H9 (cell line): ENCODE data around the gene SH3TC1. TPM values are rescaled to one million over a fixed set of nuclear protein-coding genes. Genes with fewer than 3 reads are reported as not detected.

Experiments
- DNase-seq: peaks from one replicate; pipeline ENCODE4 v3.0.0-alpha.2; 2017
- H2AFZ ChIP-seq: one replicate; pipeline ENCODE4 v1.6.1; 2013; ENCODE audit warnings: mild to moderate bottlenecking, low read length, control low read depth, moderate library complexity
- H2AK5ac ChIP-seq: 2 replicates; pipeline ENCODE4 v1.6.1; 2013; ENCODE audit warnings: low read length, control low read depth, mixed read lengths; ENCODE audit not compliant: insufficient read length
- H2BK120ac ChIP-seq: one replicate; pipeline ENCODE4 v1.6.1; 2013; ENCODE audit warnings: low read depth, mild to moderate bottlenecking, low read length, control low read depth, inconsistent platforms; ENCODE audit not compliant: poor library complexity, severe bottlenecking
- H2BK12ac ChIP-seq: 2 replicates; pipeline ENCODE4 v1.6.1; 2013; ENCODE audit warnings: low read length, control low read depth, mixed read lengths, low read depth; ENCODE audit not compliant: insufficient read length
- H2BK15ac ChIP-seq: 2 replicates; pipeline ENCODE4 v1.6.1; 2013; ENCODE audit warnings: low read depth, low read length, control low read depth
- H2BK20ac ChIP-seq: one replicate; pipeline ENCODE4 v1.6.1; 2013; ENCODE audit warnings: low read depth, mild to moderate bottlenecking, low read length, control low read depth, inconsistent platforms; ENCODE audit not compliant: poor library complexity, severe bottlenecking
- H2BK5ac ChIP-seq: 2 replicates; pipeline ENCODE4 v1.6.1; 2013; ENCODE audit warnings: low read length, control low read depth, mixed read lengths; ENCODE audit not compliant: insufficient read length
- H3K14ac ChIP-seq: 2 replicates; pipeline ENCODE4 v1.6.1; 2013; ENCODE audit warnings: low read length, control low read depth; ENCODE audit not compliant: insufficient read depth
- H3K18ac ChIP-seq: 2 replicates; pipeline ENCODE4 v1.6.1; 2013; ENCODE audit warnings: low read depth, mild to moderate bottlenecking, mixed read lengths, low read length, control low read depth; ENCODE audit not compliant: insufficient read length
- H3K23ac ChIP-seq: 2 replicates; pipeline ENCODE4 v1.6.1; 2013; ENCODE audit warnings: low read length, control low read depth, mixed read lengths, low read depth; ENCODE audit not compliant: insufficient read length
- H3K23me2 ChIP-seq: 2 replicates; pipeline ENCODE4 v1.6.1; 2013; ENCODE audit warnings: low read depth, mild to moderate bottlenecking, mixed read lengths, low read length, control low read depth; ENCODE audit not compliant: insufficient read length, poor library complexity, severe bottlenecking
- H3K27ac ChIP-seq: 2 replicates; pipeline ENCODE4 v1.5.1; 2013; ENCODE audit warnings: low read length, control low read depth, mixed read lengths, low read depth; ENCODE audit not compliant: insufficient read length
- H3K27me3 ChIP-seq: 2 replicates; pipeline ENCODE4 v1.6.1; 2013; ENCODE audit warnings: low read length, control low read depth, inconsistent platforms; ENCODE audit not compliant: insufficient read depth
- H3K4ac ChIP-seq: 2 replicates; pipeline ENCODE4 v1.6.1; 2013; ENCODE audit warnings: low read depth, mild to moderate bottlenecking, control low read depth, inconsistent platforms, low read length, moderate library complexity
- H3K4me1 ChIP-seq: 2 replicates; pipeline ENCODE4 v1.6.1; 2013; ENCODE audit warnings: low read length, control low read depth, inconsistent platforms; ENCODE audit not compliant: insufficient read depth
- H3K4me2 ChIP-seq: 2 replicates; pipeline ENCODE4 v1.6.1; 2013; ENCODE audit warnings: low read length, control low read depth, mixed read lengths; ENCODE audit not compliant: insufficient read length, insufficient read depth
- H3K56ac ChIP-seq: 2 replicates; pipeline ENCODE4 v1.6.1; 2013; ENCODE audit warnings: low read depth, mild to moderate bottlenecking, mixed read lengths, low read length, control low read depth; ENCODE audit not compliant: insufficient read length
- H3K79me1 ChIP-seq: 2 replicates; pipeline ENCODE4 v1.6.1; 2013; ENCODE audit warnings: low read depth, mild to moderate bottlenecking, moderate library complexity, low read length, control low read depth, inconsistent platforms; ENCODE audit not compliant: insufficient read depth, poor library complexity, severe bottlenecking
- H3K79me2 ChIP-seq: 2 replicates; pipeline ENCODE4 v1.6.1; 2013; ENCODE audit warnings: low read length, control low read depth, inconsistent platforms; ENCODE audit not compliant: insufficient read depth
- H3K9ac ChIP-seq: 2 replicates; pipeline ENCODE4 v1.6.1; 2013; ENCODE audit warnings: low read length, control low read depth, mixed read lengths; ENCODE audit not compliant: insufficient read length; ENCODE audit errors: extremely low read depth
- H3K9me3 ChIP-seq: one replicate; pipeline ENCODE4 v1.6.1; 2013; ENCODE audit warnings: low read depth, low read length, inconsistent platforms; ENCODE audit not compliant: control insufficient read depth
- H3T11ph ChIP-seq: one replicate; pipeline ENCODE4 v1.6.1; 2013; ENCODE audit warnings: mild to moderate bottlenecking, low read length, control low read depth, inconsistent platforms
- H4K20me1 ChIP-seq: one replicate; pipeline ENCODE4 v1.6.1; 2013; ENCODE audit not compliant: control insufficient read depth, insufficient read length, insufficient read depth
- H4K5ac ChIP-seq: 2 replicates; pipeline ENCODE4 v1.6.1; 2013; ENCODE audit warnings: low read depth, mild to moderate bottlenecking, mixed read lengths, low read length, control low read depth; ENCODE audit not compliant: insufficient read length
- H4K8ac ChIP-seq: replicated peaks from 2 replicates; pipeline ENCODE4 v1.6.1; 2013; ENCODE audit warnings: low read length, control low read depth, mixed read lengths, low read depth; ENCODE audit not compliant: insufficient read length
- H4K91ac ChIP-seq: 2 replicates; pipeline ENCODE4 v1.6.1; 2013; ENCODE audit warnings: low read depth, mild to moderate bottlenecking, moderate library complexity, mixed read lengths, low read length, control low read depth; ENCODE audit not compliant: insufficient read length
- H3K27ac Mint-ChIP-seq, 3 experiments: 2 replicates in 2 of 3; 3 replicates in 1 of 3; pipeline ENCODE4 v1.8.0; 2020 to 2021; ENCODE audit warnings: mixed read lengths in 3 of 3, mild to moderate bottlenecking in 1 of 3, moderate library complexity in 1 of 3
- H3K27me3 Mint-ChIP-seq: 2 replicates; pipeline ENCODE4 v1.8.0; 2021; ENCODE audit warnings: low read depth, mild to moderate bottlenecking, moderate library complexity, mixed read lengths
- H3K36me3 Mint-ChIP-seq, 3 experiments: 2 replicates in 2 of 3; 3 replicates in 1 of 3; pipeline ENCODE4 v1.8.0; 2020 to 2021; ENCODE audit warnings: low read depth in 3 of 3, mixed read lengths in 3 of 3; ENCODE audit not compliant: insufficient read depth in 1 of 3
- H3K4me1 Mint-ChIP-seq, 2 experiments: 2 replicates each; pipeline ENCODE4 v1.8.0; 2020; ENCODE audit warnings: mixed read lengths in 2 of 2
- H3K4me3 Mint-ChIP-seq, 2 experiments: 2 replicates in 1 of 2; 3 replicates in 1 of 2; pipeline ENCODE4 v1.8.0; 2020 to 2021; ENCODE audit warnings: mild to moderate bottlenecking in 2 of 2, mixed read lengths in 2 of 2, moderate library complexity in 1 of 2
- H3K9me3 Mint-ChIP-seq, 2 experiments: 2 replicates in 1 of 2; 3 replicates in 1 of 2; pipeline ENCODE4 v1.8.0; 2020; ENCODE audit warnings: mild to moderate bottlenecking in 2 of 2, mixed read lengths in 2 of 2, moderate library complexity in 1 of 2
- CTCF ChIP-seq: fragments of 200-600 bp; sonication (generic); conservative IDR thresholded peaks from 3 replicates; pipeline ENCODE4 v1.8.0; 2021; ENCODE audit warnings: antibody characterized with exemption, mild to moderate bottlenecking
- WGBS: extraction: QIAGEN DNeasy Blood & Tissue Kit; methylation state at CpG from one replicate; pipeline ENCODE4 v1.1.7; 2013; ENCODE audit warnings: missing lambda C conversion rate, low lambda C conversion rate, mixed read lengths; ENCODE audit not compliant: insufficient read length; ENCODE audit errors: extremely low coverage; 5-methylcytosine and 5-hydroxymethylcytosine counted together
- total RNA-seq: library from RNA; stranded (reverse); gene quantifications from 2 replicates; pipeline ENCODE4 v1.2.1, GENCODE V29; 2021

The SH3TC1 gene
- total RNA-seq, 1 experiment from 2014 or later, result 0.74 TPM

- no peak for TF ChIP-seq CTCF
- no peaks in the 10 kb centered on the region for H3K79me2 ChIP-seq
- H4K8ac ChIP-seq, result no peak overlapping the region
- H3K27ac ChIP-seq, result no peak overlapping the region
- H3K9ac ChIP-seq, result no peak overlapping the region
- no peak overlapping the region for H2AFZ ChIP-seq
- no peak overlapping the region for H2BK20ac ChIP-seq
- no peaks in the 10 kb centered on the region for H3K27me3 ChIP-seq
- no peak overlapping the region for H2BK15ac ChIP-seq
- no peak overlapping the region for H2BK12ac ChIP-seq
- no peak for DNase-seq
- H3K4ac ChIP-seq, result no peak overlapping the region
- no CpG with 5 or more reads among the region's 26 CpGs for WGBS
- H3K18ac ChIP-seq, result no peak overlapping the region
- no peak overlapping the region for H4K91ac ChIP-seq
- H3K56ac ChIP-seq, result no peak overlapping the region
- no peak overlapping the region for H3T11ph ChIP-seq
- H3K4me1 Mint-ChIP-seq, result 0 out of 4 replicates have a peak, but pooled peaks cover 2% of the 10 kb centered on the region in 2 experiments
- H3K36me3 Mint-ChIP-seq, result no peaks in the 10 kb centered on the region
- no peaks in the 10 kb centered on the region for H3K9me3 Mint-ChIP-seq
- no peak overlapping the region for H4K5ac ChIP-seq
- H3K4me3 Mint-ChIP-seq, result no peak overlapping the region
- peaks cover 1% of the 10 kb centered on the region for H3K27me3 Mint-ChIP-seq
- no peak overlapping the region; the same call in 1 of the 2 replicates for H3K14ac ChIP-seq
- H3K27ac Mint-ChIP-seq, result peak overlapping the region in 1 of 3 experiments; percentile 89; a peak in 1 of 7 replicates
- H3K4me2 ChIP-seq, result no peak overlapping the region
- H3K4me1 ChIP-seq, result no peaks in the 10 kb centered on the region
- no peaks in the 10 kb centered on the region for H3K9me3 ChIP-seq
- no peak overlapping the region for H3K23ac ChIP-seq
- no peaks in the 10 kb centered on the region for H4K20me1 ChIP-seq
- no peaks in the 10 kb centered on the region for H3K79me1 ChIP-seq
- H2AK5ac ChIP-seq, result no peak overlapping the region
- no peak overlapping the region for H2BK5ac ChIP-seq
- H2BK120ac ChIP-seq, result no peak overlapping the region
- H3K23me2 ChIP-seq, result no peaks in the 10 kb centered on the region
These were observed 658 bp downstream of the SH3TC1 start for GRCh38 chr4:8199594-8200301.
